SK-N-SH (cell line): ENCODE data around the gene LPCAT1. TPM values are rescaled to one million over a fixed set of nuclear protein-coding genes. Genes with fewer than 3 reads are reported as not detected.

Experiments
- CTCF ChIA-PET: fragments of 300-600, 350-600 bp; formaldehyde crosslinking; extraction: SDS; loops from one replicate; lab custom pipeline; 2021; lab: Yijun Ruan, JAX
- POLR2A ChIA-PET: fragments of 350-600 bp; sonication (Branson Sonifier 250); formaldehyde crosslinking; extraction: SDS; loops from one replicate; lab custom pipeline; 2020; ENCODE audit warnings: antibody characterized with exemption, inconsistent platforms; lab: Yijun Ruan, JAX
- DNase-seq: peaks from one replicate; pipeline ENCODE4 v3.0.0; 2012
- H2AFZ ChIP-seq: fragments of 200-600 bp; sonication (generic); 2 replicates; pipeline ENCODE4 v1.8.1; 2016; ENCODE audit warnings: antibody characterized with exemption, mild to moderate bottlenecking, low read depth
- H3F3A ChIP-seq: fragments of 200-600 bp; sonication (generic); replicated peaks from 2 replicates; pipeline ENCODE3; 2016; ENCODE audit warnings: antibody characterized with exemption, mild to moderate bottlenecking; ENCODE audit not compliant: insufficient read depth
- H3K27ac ChIP-seq, 2 experiments: fragments of 200-500 bp in 1 of 2; fragments of 200-600 bp in 1 of 2; sonication (Bioruptor generic) in 1 of 2; sonication (generic), shearing (Covaris generic) in 1 of 2; 2 replicates each; pipeline versions ENCODE4 v1.5.1 to v1.6.1; 2014 to 2016; ENCODE audit warnings: low read depth in 2 of 2, inconsistent platforms in 1 of 2, low read length in 1 of 2, mild to moderate bottlenecking in 1 of 2, mixed read lengths in 1 of 2
- H3K27me3 ChIP-seq: fragments of 200-600 bp; sonication (generic), shearing (Covaris generic); 2 replicates; pipeline ENCODE4 v1.6.1; 2016; ENCODE audit warnings: mixed run types; ENCODE audit not compliant: insufficient read depth
- H3K36me3 ChIP-seq, 2 experiments: fragments of 200-500 bp in 1 of 2; fragments of 200-600 bp in 1 of 2; sonication (Bioruptor generic) in 1 of 2; sonication (generic) in 1 of 2; replicated peaks in 1 of 2; 2 replicates each; pipeline versions ENCODE3 to v1.5.1; 2014 to 2016; ENCODE audit warnings: low read length in 1 of 2, mild to moderate bottlenecking in 1 of 2; ENCODE audit not compliant: insufficient read depth in 2 of 2, control insufficient read depth in 1 of 2
- H3K4me1 ChIP-seq, 2 experiments: fragments of 200-500 bp in 1 of 2; fragments of 200-600 bp in 1 of 2; sonication (Bioruptor generic) in 1 of 2; sonication (generic), shearing (Covaris generic) in 1 of 2; 2 replicates each; pipeline versions ENCODE4 v1.5.1 to v1.6.1; 2014 to 2016; ENCODE audit warnings: low read depth in 1 of 2, low read length in 1 of 2, mixed run types in 1 of 2; ENCODE audit not compliant: insufficient read depth in 2 of 2, control insufficient read depth in 1 of 2
- H3K4me2 ChIP-seq: fragments of 200-600 bp; sonication (generic), shearing (Covaris generic); 2 replicates; pipeline ENCODE4 v1.6.1; 2017; ENCODE audit warnings: mixed run types
- H3K4me3 ChIP-seq, 2 experiments: fragments of 200-500 bp in 1 of 2; fragments of 200-600 bp in 1 of 2; sonication (Bioruptor generic) in 1 of 2; sonication (generic), shearing (Covaris generic) in 1 of 2; 2 replicates each; pipeline versions ENCODE4 v1.5.1 to v1.8.1; 2014 to 2016; ENCODE audit warnings: low read depth in 2 of 2, inconsistent platforms in 1 of 2, low read length in 1 of 2, mild to moderate bottlenecking in 1 of 2, mixed read lengths in 1 of 2, moderate library complexity in 1 of 2
- H3K79me2 ChIP-seq: fragments of 200-600 bp; sonication (generic); 2 replicates; pipeline ENCODE4 v1.8.1; 2017; ENCODE audit warnings: mild to moderate bottlenecking; ENCODE audit not compliant: insufficient read depth
- H3K9ac ChIP-seq: fragments of 200-600 bp; sonication (generic); 2 replicates; pipeline ENCODE4 v1.6.1; 2017; ENCODE audit warnings: mixed run types
- H3K9me2 ChIP-seq: fragments of 200-600 bp; sonication (generic); 2 replicates; pipeline ENCODE4 v1.6.1; 2017; ENCODE audit warnings: mixed run types
- H3K9me3 ChIP-seq: fragments of 200-600 bp; sonication (generic); 2 replicates; pipeline ENCODE4 v1.6.1; 2017; ENCODE audit warnings: mixed run types, mild to moderate bottlenecking, moderate library complexity
- H4K20me1 ChIP-seq: fragments of 200-600 bp; sonication (generic); 2 replicates; pipeline ENCODE4 v1.6.1; 2017; ENCODE audit warnings: mild to moderate bottlenecking, mixed run types; ENCODE audit not compliant: insufficient read depth
- ELF1 ChIP-seq: IDR thresholded peaks from 2 replicates; pipeline ENCODE4 v1.4.0; 2012
- EZH2phosphoT487 ChIP-seq: fragments of 200-600 bp; sonication (generic); IDR thresholded peaks from 2 replicates; pipeline ENCODE4 v1.6.1; 2017; ENCODE audit warnings: low read depth, mixed run types, mild to moderate bottlenecking, antibody characterized with exemption, moderate library complexity, borderline replicate concordance
- FOSL2 ChIP-seq: IDR thresholded peaks from 2 replicates; pipeline ENCODE4 v1.4.0; 2012; ENCODE audit warnings: low read depth, mild to moderate bottlenecking, moderate library complexity, borderline replicate concordance
- FOXJ3 ChIP-seq: sonication (generic); formaldehyde crosslinking; IDR thresholded peaks from 2 replicates; pipeline ENCODE4 v1.5.1; 2020; ENCODE audit warnings: mild to moderate bottlenecking, missing genetic modification reagents
- GABPA ChIP-seq: IDR thresholded peaks from 2 replicates; pipeline ENCODE4 v1.4.0; 2012; ENCODE audit warnings: low read depth, mild to moderate bottlenecking
- GATA2 ChIP-seq: sonication (generic); formaldehyde crosslinking; IDR thresholded peaks from 2 replicates; pipeline ENCODE4 v1.5.0; 2020; ENCODE audit warnings: mild to moderate bottlenecking, missing genetic modification reagents
- JUND ChIP-seq: IDR thresholded peaks from 2 replicates; pipeline ENCODE4 v1.4.0; 2012
- MEF2A ChIP-seq: IDR thresholded peaks from 2 replicates; pipeline ENCODE4 v1.4.0; 2012; ENCODE audit warnings: low read depth, borderline replicate concordance
- NFIC ChIP-seq: IDR thresholded peaks from 2 replicates; pipeline ENCODE4 v1.4.0; 2012; ENCODE audit warnings: borderline replicate concordance
- POLR2AphosphoS5 ChIP-seq: IDR thresholded peaks from 2 replicates; pipeline ENCODE4 v1.6.1; 2012; ENCODE audit warnings: low read depth, low read length
- RAD21 ChIP-seq: IDR thresholded peaks from 2 replicates; pipeline ENCODE4 v1.6.1; 2012; ENCODE audit warnings: mild to moderate bottlenecking, low read length
- RCOR1 ChIP-seq: fragments of 150-350 bp; IDR thresholded peaks from 2 replicates; pipeline ENCODE4 v1.6.1; 2017; ENCODE audit warnings: antibody characterized with exemption, low read length
- RXRA ChIP-seq: IDR thresholded peaks from 2 replicates; pipeline ENCODE4 v1.4.0; 2012; ENCODE audit warnings: low read depth, mild to moderate bottlenecking, borderline replicate concordance
- SIN3A ChIP-seq: IDR thresholded peaks from 2 replicates; pipeline ENCODE4 v1.6.1; 2012; ENCODE audit warnings: low read depth, mild to moderate bottlenecking, low read length, moderate library complexity, borderline replicate concordance
- SMC3 ChIP-seq: IDR thresholded peaks from 2 replicates; pipeline ENCODE4 v1.6.1; 2012; ENCODE audit warnings: low read depth, low read length, improper control_type of control experiment
- TAF1 ChIP-seq: IDR thresholded peaks from 2 replicates; pipeline ENCODE4 v1.6.1; 2012; ENCODE audit warnings: low read depth, mild to moderate bottlenecking, low read length, moderate library complexity, borderline replicate concordance
- TCF12 ChIP-seq: IDR thresholded peaks from 2 replicates; pipeline ENCODE4 v1.4.0; 2012
- WGBS: methylation state at CpG from one replicate; pipeline ENCODE4 v1.1.6; 2017; ENCODE audit warnings: low lambda C conversion rate; 5-methylcytosine and 5-hydroxymethylcytosine counted together
- polyA plus RNA-seq, 3 experiments: library from polyadenylated mRNA; depleted of rRNA; stranded (reverse); fragments of >200 nt; gene quantifications; 2 replicates each; pipeline ENCODE4 v1.2.3, GENCODE V29; 2012
- TF ChIP-seq, protein P1 (sequence below): IDR thresholded peaks from 2 replicates; pipeline ENCODE4 v1.4.0; 2012; ENCODE audit warnings: low read depth, borderline replicate concordance
- TF ChIP-seq, protein P2 (sequence below): IDR thresholded peaks from 2 replicates; pipeline ENCODE4; 2012

Gene LPCAT1
- polyA plus RNA-seq, 1 of the 3 experiments (the other 2 are of a cell fraction), result 42.3 TPM

DNA sequence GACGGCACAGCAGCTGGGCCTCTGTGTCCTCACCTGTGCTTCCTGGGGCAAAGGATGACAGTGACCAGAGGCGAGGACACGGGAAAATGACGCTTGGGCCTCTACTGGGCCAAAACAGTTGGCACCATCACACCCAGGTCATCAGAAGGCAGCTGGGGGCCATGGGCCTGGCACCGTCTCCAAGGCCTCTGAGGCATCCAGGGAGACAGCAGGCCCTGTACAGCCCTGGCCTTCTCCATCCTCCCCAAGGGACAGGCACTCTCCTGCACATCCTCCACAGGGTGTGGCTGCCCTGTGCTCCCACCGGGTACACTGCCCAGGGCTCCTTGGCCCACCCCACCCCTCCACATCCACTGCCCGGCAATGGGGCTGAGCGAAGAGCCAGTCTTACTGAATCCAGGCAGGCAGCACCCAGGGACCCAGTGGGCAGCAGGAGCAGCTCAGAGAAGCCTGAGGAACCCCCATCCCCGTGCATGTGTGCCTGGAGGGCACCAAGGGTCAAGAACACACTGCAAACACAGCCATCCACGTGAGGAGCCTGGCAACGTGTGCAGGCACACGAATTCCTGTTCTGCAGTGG lies 4.0 kb downstream of the LPCAT1 start:
- TF ChIP-seq, protein P1, sequence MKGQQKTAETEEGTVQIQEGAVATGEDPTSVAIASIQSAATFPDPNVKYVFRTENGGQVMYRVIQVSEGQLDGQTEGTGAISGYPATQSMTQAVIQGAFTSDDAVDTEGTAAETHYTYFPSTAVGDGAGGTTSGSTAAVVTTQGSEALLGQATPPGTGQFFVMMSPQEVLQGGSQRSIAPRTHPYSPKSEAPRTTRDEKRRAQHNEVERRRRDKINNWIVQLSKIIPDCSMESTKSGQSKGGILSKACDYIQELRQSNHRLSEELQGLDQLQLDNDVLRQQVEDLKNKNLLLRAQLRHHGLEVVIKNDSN, result no peak
- TF ChIP-seq NFIC, result no peak
- no peak for TF ChIP-seq RCOR1
- no peak for TF ChIP-seq JUND
- TF ChIP-seq RXRA, result no peak
- no peak for TF ChIP-seq GATA2
- no peak for TF ChIP-seq POLR2AphosphoS5
- TF ChIP-seq ELF1, result no peak
- no peak for TF ChIP-seq EZH2phosphoT487
- no peak for TF ChIP-seq FOSL2
- TF ChIP-seq GABPA, result no peak
- TF ChIP-seq SMC3, result no peak
- TF ChIP-seq MEF2A, result no peak
- CTCF ChIA-PET, result no interaction called here
- no peak overlapping the region for H3K27ac ChIP-seq
- no peaks in the 10 kb centered on the region for H3F3A ChIP-seq
- H3K4me3 ChIP-seq, result no peak overlapping the region
- no peak for DNase-seq
- H3K9me2 ChIP-seq, result no peaks in the 10 kb centered on the region
- no peak overlapping the region for H3K4me2 ChIP-seq
- H3K9ac ChIP-seq, result no peak overlapping the region
- 94% methylated on average over 8 of the region's 12 CpGs for WGBS
- peaks cover 81% of the 10 kb centered on the region for H3K79me2 ChIP-seq
- H3K9me3 ChIP-seq, result no peaks in the 10 kb centered on the region
- H3K27me3 ChIP-seq, result no peaks in the 10 kb centered on the region
- H3K4me1 ChIP-seq, result peaks cover 16 to 19% of the 10 kb centered on the region in 2 experiments; a peak in 2 of 4 replicates
- H4K20me1 ChIP-seq, result peaks cover 74% of the 10 kb centered on the region
- POLR2A ChIA-PET, result no interaction called here
- H3K36me3 ChIP-seq, result peaks cover 6 to 33% of the 10 kb centered on the region in 2 experiments
- H2AFZ ChIP-seq, result no peak overlapping the region

DNA sequence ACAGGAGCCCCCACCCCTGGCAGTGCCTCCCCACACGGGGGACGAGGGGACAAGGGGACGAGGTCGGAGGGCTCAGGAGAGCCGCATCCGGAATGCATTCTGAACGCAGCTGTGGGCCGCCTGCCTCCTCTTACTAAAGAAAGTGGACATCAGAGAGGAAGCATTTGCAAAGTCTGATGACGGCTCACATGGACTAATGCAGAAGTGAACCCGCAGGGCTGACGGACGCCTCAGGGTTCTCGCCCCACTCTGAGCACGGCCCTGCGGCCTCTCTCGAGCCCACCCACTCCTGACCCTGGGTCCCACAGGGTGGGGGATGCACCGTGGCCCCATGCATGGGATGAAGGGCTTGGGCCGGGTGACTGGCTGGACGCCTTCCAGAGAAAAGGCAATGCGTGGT lies 5.9 kb downstream of the LPCAT1 start:
- 96% methylated on average over 20 of the region's 20 CpGs for WGBS
- no peak for DNase-seq
- Histone ChIP-seq H3K9me2 (no peaks in the 10 kb centered on the region), H3K27ac (no peak overlapping the region), H3K27me3 (no peaks in the 10 kb centered on the region), H3K9ac (no peak overlapping the region), H4K20me1 (peaks cover 89% of the 10 kb centered on the region), H3K4me2 (no peak overlapping the region), H3K4me1 (peaks cover 10 to 15% of the 10 kb centered on the region in 2 experiments; a peak in 2 of 4 replicates), H2AFZ (no peak overlapping the region), H3K9me3 (no peaks in the 10 kb centered on the region), H3K79me2 (peaks cover 86% of the 10 kb centered on the region), H3F3A (no peaks in the 10 kb centered on the region), H3K4me3 (no peak overlapping the region), H3K36me3 (peaks cover 6 to 44% of the 10 kb centered on the region in 2 experiments)
- TF ChIP-seq FOSL2 (no peak), EZH2phosphoT487 (no peak), RAD21 (no peak), SIN3A (no peak), TCF12 (no peak), FOXJ3 (CRISPR knock-in tag) (no peak), TAF1 (no peak)
- TF ChIP-seq, protein P2, sequence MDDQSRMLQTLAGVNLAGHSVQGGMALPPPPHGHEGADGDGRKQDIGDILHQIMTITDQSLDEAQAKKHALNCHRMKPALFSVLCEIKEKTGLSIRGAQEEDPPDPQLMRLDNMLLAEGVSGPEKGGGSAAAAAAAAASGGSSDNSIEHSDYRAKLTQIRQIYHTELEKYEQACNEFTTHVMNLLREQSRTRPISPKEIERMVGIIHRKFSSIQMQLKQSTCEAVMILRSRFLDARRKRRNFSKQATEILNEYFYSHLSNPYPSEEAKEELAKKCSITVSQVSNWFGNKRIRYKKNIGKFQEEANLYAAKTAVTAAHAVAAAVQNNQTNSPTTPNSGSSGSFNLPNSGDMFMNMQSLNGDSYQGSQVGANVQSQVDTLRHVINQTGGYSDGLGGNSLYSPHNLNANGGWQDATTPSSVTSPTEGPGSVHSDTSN, result no peak
- ChIA-PET POLR2A (no interaction called here), CTCF (no interaction called here)
